Activated naive CD8-positive, alpha-beta T cell treated with anti-CD3 and anti-CD28 coated beads for 36 hours (primary cell): Measurements from ENCODE around the gene NOTCH2. TPM values are rescaled to one million over a fixed set of nuclear protein-coding genes. Genes with fewer than 3 reads are reported as not detected.

Source experiments
- DNase-seq: peaks from one replicate; pipeline ENCODE4 v3.0.0; 2021
- H3K27ac Mint-ChIP-seq: one replicate; pipeline ENCODE4 v1.8.0; 2022; ENCODE audit warnings: mild to moderate bottlenecking, moderate library complexity, mixed read lengths
- H3K27me3 Mint-ChIP-seq: one replicate; pipeline ENCODE4 v1.8.0; 2022; ENCODE audit warnings: mild to moderate bottlenecking, mixed read lengths
- H3K36me3 Mint-ChIP-seq: one replicate; pipeline ENCODE4 v1.8.0; 2021; ENCODE audit warnings: mild to moderate bottlenecking, mixed read lengths
- H3K4me1 Mint-ChIP-seq: one replicate; pipeline ENCODE4 v1.8.0; 2021; ENCODE audit warnings: mixed read lengths
- H3K4me3 Mint-ChIP-seq: one replicate; pipeline ENCODE4 v1.8.0; 2022; ENCODE audit warnings: mild to moderate bottlenecking, moderate library complexity, mixed read lengths
- H3K9me3 Mint-ChIP-seq: one replicate; pipeline ENCODE4 v1.8.0; 2022; ENCODE audit warnings: mixed read lengths
- total RNA-seq, 2 experiments: library from RNA; stranded (reverse); gene quantifications; one replicate each; pipeline ENCODE4 v1.2.3, GENCODE V29; 2021

The NOTCH2 gene
- total RNA-seq, 2 experiments from 2014 or later: 39.5 to 46.2 TPM

GRCh38 chr1:119947468-119947867, 122.0 kb downstream of the NOTCH2 start:
- Mint-ChIP-seq H3K9me3 (no peaks in the 10 kb centered on the region), H3K27me3 (no peaks in the 10 kb centered on the region), H3K36me3 (no peaks in the 10 kb centered on the region), H3K27ac (no peak overlapping the region), H3K4me3 (no peak overlapping the region), H3K4me1 (no peaks in the 10 kb centered on the region)
- no peak for DNase-seq

GRCh38 chr1:119946724-119947123, 122.7 kb downstream of the NOTCH2 start:
- no peaks in the 10 kb centered on the region for H3K36me3 Mint-ChIP-seq
- no peaks in the 10 kb centered on the region for H3K27me3 Mint-ChIP-seq
- DNase-seq: no peak
- H3K27ac Mint-ChIP-seq: no peak overlapping the region
- H3K9me3 Mint-ChIP-seq: no peaks in the 10 kb centered on the region
- no peak overlapping the region for H3K4me3 Mint-ChIP-seq
- peaks cover 1% of the 10 kb centered on the region for H3K4me1 Mint-ChIP-seq

- Mint-ChIP-seq H3K4me3 (no peak overlapping the region), H3K4me1 (peaks cover 9% of the 10 kb centered on the region), H3K27ac (no peak overlapping the region), H3K27me3 (no peaks in the 10 kb centered on the region), H3K36me3 (no peaks in the 10 kb centered on the region), H3K9me3 (no peaks in the 10 kb centered on the region)
- no peak for DNase-seq
Observed at GRCh38 chr1:119943216-119943615, 126.2 kb downstream of the NOTCH2 start.

- Mint-ChIP-seq H3K36me3 (peaks cover 13% of the 10 kb centered on the region), H3K9me3 (no peaks in the 10 kb centered on the region), H3K27me3 (no peaks in the 10 kb centered on the region), H3K4me1 (peaks cover 9% of the 10 kb centered on the region), H3K4me3 (no peak overlapping the region), H3K27ac (no peak overlapping the region)
- DNase-seq: no peak
Observed at GRCh38 chr1:119941392-119941791, 128.1 kb downstream of the NOTCH2 start.

- no peak overlapping the region for H3K27ac Mint-ChIP-seq
- DNase-seq: no peak
- H3K9me3 Mint-ChIP-seq: no peaks in the 10 kb centered on the region
- no peaks in the 10 kb centered on the region for H3K27me3 Mint-ChIP-seq
- H3K4me1 Mint-ChIP-seq: peaks cover 9% of the 10 kb centered on the region
- H3K36me3 Mint-ChIP-seq: peaks cover 18% of the 10 kb centered on the region
- H3K4me3 Mint-ChIP-seq: no peak overlapping the region
Observed at GRCh38 chr1:119940697-119941096, 128.8 kb downstream of the NOTCH2 start.

- H3K9me3 Mint-ChIP-seq: peaks cover 8% of the 10 kb centered on the region
- no peak for DNase-seq
- no peak overlapping the region for H3K27ac Mint-ChIP-seq
- H3K4me1 Mint-ChIP-seq: peaks cover 9% of the 10 kb centered on the region
- H3K4me3 Mint-ChIP-seq: no peak overlapping the region
- no peaks in the 10 kb centered on the region for H3K27me3 Mint-ChIP-seq
- peaks cover 50% of the 10 kb centered on the region for H3K36me3 Mint-ChIP-seq
Observed at GRCh38 chr1:119937198-119937597, 132.3 kb downstream of the NOTCH2 start.

DNA sequence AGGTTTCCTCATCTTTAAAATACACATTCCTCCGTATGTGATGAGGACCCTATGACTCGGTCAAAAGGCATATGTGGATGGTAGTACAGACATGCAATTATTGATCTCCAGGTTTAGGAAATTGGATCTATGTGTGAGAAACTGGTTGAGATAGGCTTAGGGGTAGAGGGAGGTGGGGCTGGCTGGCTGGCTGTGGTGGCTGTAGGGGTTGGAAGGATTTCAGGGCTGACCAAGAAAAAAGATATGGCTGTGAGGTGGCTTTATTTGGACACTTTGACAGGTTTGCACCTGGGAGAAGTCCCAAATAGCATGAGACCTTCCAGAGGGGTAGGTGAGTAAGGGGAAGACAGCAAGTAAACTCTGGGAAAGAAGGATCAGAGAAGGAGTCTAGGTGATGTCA, 133.5 kb downstream of the NOTCH2 start:
- no peaks in the 10 kb centered on the region for H3K27me3 Mint-ChIP-seq
- no peak for DNase-seq
- peaks cover 4% of the 10 kb centered on the region for H3K4me1 Mint-ChIP-seq
- H3K36me3 Mint-ChIP-seq: peaks cover 50% of the 10 kb centered on the region
- no peak overlapping the region for H3K27ac Mint-ChIP-seq
- peaks cover 8% of the 10 kb centered on the region for H3K9me3 Mint-ChIP-seq
- H3K4me3 Mint-ChIP-seq: no peak overlapping the region

DNA sequence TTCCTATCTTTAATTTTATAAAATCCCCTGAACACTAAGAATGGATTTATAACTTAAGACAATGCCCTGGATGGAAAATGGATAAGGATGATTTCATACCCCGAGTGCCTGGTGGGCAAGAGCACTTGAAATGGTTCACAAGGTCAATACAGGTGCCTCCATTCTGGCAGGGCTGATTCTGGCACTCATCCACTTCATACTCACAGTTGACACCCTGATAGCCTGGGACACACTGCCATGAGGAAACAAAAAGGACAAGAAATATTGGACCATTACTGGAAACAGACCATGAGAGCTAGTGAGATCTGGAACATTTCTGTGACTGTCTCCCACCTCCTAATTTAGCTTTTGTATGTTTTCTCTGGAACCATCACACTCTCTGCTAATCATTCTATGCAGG, 134.1 kb downstream of the NOTCH2 start:
- DNase-seq: no peak
- no peaks in the 10 kb centered on the region for H3K27me3 Mint-ChIP-seq
- H3K4me3 Mint-ChIP-seq: no peak overlapping the region
- H3K36me3 Mint-ChIP-seq: peaks cover 50% of the 10 kb centered on the region
- H3K4me1 Mint-ChIP-seq: peaks cover 3% of the 10 kb centered on the region
- H3K9me3 Mint-ChIP-seq: peaks cover 8% of the 10 kb centered on the region
- H3K27ac Mint-ChIP-seq: no peak overlapping the region

DNA sequence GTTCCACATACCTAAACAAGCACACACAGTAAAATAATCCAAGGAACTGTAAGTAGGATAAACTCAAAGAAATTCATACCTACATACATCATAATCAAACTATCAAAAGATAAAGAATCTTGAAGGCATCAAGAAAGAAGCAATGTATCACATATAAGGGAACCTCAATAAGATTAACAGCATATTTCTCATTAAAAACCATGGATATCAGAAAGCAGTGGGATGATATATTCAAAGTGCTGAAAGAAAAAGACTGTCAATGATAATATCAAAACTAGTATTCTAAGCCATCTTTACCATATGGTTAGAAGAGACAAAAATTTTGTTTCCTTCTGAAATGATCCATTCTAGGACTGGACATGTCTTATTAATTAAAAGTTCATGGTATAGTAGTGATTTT, 136.1 kb downstream of the NOTCH2 start:
- Mint-ChIP-seq H3K4me3 (no peak overlapping the region), H3K36me3 (peaks cover 50% of the 10 kb centered on the region), H3K27me3 (no peaks in the 10 kb centered on the region)

GRCh38 chr1:119929643-119930315, 139.7 kb downstream of the NOTCH2 start:
- Mint-ChIP-seq H3K9me3 (peaks cover 8% of the 10 kb centered on the region), H3K4me1 (no peaks in the 10 kb centered on the region), H3K36me3 (peaks cover 30% of the 10 kb centered on the region), H3K27me3 (no peaks in the 10 kb centered on the region), H3K27ac (no peak overlapping the region), H3K4me3 (no peak overlapping the region)
- no peak for DNase-seq

More for the DNA sequence above, 136.1 kb downstream of the NOTCH2 start:
- H3K4me1 Mint-ChIP-seq: no peaks in the 10 kb centered on the region
- peaks cover 8% of the 10 kb centered on the region for H3K9me3 Mint-ChIP-seq
- DNase-seq: no peak
- no peak overlapping the region for H3K27ac Mint-ChIP-seq

DNA sequence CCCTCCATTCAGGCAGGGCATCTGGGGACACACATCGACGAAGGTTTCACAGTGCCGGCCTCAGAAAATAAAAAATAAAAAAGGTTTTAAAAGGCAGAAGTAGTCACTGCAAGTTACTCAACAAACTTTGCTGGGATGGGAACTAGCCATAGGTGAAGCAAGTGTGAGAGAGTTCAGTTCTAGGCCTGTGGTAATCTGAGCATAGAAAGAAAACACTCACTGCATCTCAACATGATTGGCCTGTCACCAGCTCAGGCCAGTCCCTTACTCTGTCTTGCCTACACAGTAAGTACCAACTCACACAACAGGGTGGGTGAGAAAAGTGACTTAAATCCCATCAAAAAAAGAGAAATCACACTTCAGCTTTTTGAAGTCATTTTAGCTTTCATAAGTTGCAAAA, 142.9 kb downstream of the NOTCH2 start:
- Mint-ChIP-seq H3K36me3 (peaks cover 18% of the 10 kb centered on the region), H3K4me1 (no peaks in the 10 kb centered on the region), H3K27me3 (no peaks in the 10 kb centered on the region), H3K4me3 (no peak overlapping the region), H3K27ac (no peak overlapping the region), H3K9me3 (no peaks in the 10 kb centered on the region)
- no peak for DNase-seq

DNA sequence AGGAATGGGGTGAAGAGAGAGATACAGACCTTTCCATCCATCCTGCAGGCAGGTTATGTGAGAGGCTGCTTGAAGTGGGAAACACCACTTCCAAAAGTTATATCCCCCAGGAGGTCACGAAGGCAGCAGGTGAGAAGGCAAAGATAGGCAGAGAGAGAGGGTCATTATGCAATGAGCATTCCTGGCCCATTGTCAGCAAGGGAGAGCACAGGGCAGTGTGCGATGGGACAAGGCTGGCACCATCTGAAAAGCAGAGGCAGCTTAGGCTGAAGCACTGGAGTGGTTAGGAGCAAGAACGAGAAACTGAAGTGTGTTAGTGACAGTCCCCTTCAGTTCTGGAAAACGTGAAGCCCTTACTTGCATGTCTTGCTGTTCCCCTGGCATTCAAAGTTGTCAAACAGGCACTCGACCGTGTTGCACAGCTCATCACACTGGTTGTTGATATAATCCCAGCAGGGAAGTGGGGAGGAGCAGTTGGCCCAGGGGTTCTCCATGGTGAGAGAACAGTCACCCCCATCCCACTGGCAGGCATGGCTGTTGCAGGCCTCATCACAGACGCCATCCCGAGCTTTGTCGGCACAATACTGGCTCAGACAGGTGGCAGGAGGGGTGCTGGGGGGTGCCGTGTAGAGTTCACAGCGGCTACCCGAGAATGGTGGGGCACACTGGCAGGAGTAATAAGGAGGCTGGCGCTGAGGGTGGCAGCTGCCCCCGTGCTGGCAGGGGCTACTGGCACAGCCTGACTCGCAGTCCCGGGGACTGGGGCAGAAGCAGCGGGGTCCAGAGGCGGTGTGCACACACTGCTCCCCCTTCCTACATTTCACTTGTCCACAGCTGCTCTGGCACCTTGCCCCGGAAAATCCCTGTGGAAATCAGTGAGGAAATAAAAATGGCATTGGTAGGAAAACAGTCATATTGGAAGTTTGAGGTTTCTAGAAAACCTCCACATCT, 144.2 kb downstream of the NOTCH2 start:
- Mint-ChIP-seq H3K9me3 (no peaks in the 10 kb centered on the region), H3K27ac (no peak overlapping the region), H3K27me3 (no peaks in the 10 kb centered on the region), H3K36me3 (peaks cover 22% of the 10 kb centered on the region), H3K4me1 (no peaks in the 10 kb centered on the region), H3K4me3 (no peak overlapping the region)
- DNase-seq: no peak

DNA sequence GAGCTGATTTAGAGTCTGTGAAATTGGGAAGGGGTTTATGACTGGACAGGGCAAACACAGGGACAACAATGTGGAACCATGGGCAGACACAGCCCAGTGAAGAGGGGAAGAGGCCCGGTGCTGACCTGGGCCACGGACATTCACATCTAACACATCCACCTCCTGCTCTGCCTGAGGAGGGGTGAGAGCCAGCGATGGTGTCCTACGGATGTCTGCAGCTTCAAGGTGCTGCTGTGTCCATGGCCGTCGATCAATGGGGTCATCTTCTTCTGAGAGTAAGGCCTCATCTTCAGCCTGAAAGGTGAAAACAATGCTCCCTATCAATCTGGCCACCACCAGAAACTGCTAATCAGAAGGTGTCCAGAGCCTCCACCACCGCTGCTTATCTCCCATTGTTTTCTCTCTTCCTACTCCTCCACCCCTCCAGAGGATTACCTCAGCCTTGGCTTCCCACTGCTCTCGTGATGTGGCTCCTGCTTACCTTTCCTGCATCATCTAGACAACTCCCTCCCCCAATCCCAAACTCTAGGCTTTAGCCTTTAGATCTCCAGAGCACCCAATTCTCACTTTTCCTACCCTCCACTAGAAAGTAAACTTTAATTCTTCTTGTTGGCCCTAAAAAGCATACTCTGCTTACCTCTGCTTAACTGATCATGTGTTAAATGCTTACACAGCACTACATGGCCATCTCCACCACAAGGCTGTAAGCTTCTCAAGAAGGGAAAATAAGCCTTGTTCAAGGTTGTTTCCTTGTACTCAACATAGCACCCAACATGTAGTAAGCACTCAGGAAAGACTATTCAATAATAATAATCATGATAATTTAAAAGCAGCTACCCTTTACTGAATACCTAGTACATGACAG, 149.1 kb downstream of the NOTCH2 start:
- Mint-ChIP-seq H3K9me3 (no peaks in the 10 kb centered on the region), H3K4me3 (no peak overlapping the region), H3K4me1 (no peaks in the 10 kb centered on the region), H3K27me3 (no peaks in the 10 kb centered on the region), H3K27ac (no peak overlapping the region), H3K36me3 (peaks cover 37% of the 10 kb centered on the region)
- DNase-seq: no peak

- DNase-seq: no peak
- H3K4me3 Mint-ChIP-seq: no peak overlapping the region
- H3K36me3 Mint-ChIP-seq: peaks cover 36% of the 10 kb centered on the region
- H3K27me3 Mint-ChIP-seq: no peaks in the 10 kb centered on the region
- H3K27ac Mint-ChIP-seq: no peak overlapping the region
- H3K4me1 Mint-ChIP-seq: no peaks in the 10 kb centered on the region
- H3K9me3 Mint-ChIP-seq: no peaks in the 10 kb centered on the region
Observed at GRCh38 chr1:119919241-119919640, 150.2 kb downstream of the NOTCH2 start.

GRCh38 chr1:119918301-119918700, 151.2 kb downstream of the NOTCH2 start:
- no peak for DNase-seq
- no peak overlapping the region for H3K4me3 Mint-ChIP-seq
- H3K36me3 Mint-ChIP-seq: peaks cover 38% of the 10 kb centered on the region
- no peaks in the 10 kb centered on the region for H3K27me3 Mint-ChIP-seq
- no peaks in the 10 kb centered on the region for H3K9me3 Mint-ChIP-seq
- H3K27ac Mint-ChIP-seq: no peak overlapping the region
- no peaks in the 10 kb centered on the region for H3K4me1 Mint-ChIP-seq
